ENCODE measurements around the gene SEPTIN11. TPM values are rescaled to one million over a fixed set of nuclear protein-coding genes. Genes with fewer than 3 reads are reported as not detected.

The SEPTIN11 gene
- total RNA-seq, 1 experiment from 2014 or later, result 125 TPM

DNA sequence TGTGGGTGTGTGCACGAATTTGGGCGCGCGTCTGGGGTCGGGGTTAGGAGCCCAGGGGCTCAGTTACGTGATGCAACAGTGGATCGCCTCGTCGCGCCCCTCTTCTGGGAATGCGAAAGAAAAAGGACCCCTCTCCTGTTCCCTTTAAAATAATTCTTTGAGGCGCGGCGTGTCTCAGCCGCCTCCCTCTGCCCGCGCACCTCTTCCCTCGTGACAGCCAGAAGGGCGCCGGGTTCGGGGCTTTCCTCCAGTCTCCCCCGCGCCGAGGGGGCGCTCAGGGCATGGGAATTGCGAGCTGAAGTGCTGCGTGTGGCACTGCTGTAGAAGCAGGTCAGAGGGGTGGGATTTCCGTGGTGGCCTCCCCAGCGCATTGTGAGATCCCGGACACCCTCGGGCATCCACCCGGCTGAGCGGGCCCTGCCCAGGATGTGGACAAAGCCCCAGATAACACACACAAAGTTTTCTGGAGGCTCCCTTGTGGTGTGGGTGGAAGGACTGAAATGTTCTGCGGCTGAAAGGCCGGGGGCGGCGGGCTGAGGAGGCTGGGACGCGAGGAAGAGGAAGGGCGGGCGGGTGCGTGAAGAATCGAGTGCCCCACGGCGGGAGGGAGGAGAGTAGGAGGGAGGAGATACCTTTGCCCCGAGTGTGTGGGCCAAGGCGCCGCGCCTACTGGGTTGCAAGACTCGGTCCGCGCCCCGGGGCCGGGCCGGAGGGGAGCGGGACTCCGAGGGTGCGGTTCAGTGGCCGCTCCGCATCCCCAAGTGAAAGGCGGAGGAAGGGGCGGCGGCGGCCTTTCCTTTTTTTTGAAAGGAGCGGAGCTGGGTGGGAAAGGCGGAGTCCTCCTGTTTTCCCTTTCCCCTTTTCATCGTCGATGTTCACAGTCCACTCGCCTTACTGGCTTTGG is 752 bp downstream of the SEPTIN11 start:
- Mint-ChIP-seq H3K27me3 (ENCODE audit: low read depth) (peaks cover 12% of the 10 kb centered on the region), H3K9me3 (no peaks in the 10 kb centered on the region), H3K27ac (no peak overlapping the region), H3K4me1 (peaks cover 48% of the 10 kb centered on the region), H3K36me3 (no peaks in the 10 kb centered on the region), H3K4me3 (peak overlapping the region; percentile 83)
- POLR2A ChIA-PET, result interaction anchor here (0.8 to 1.1 kb wide), 5 partner anchors 54 to 261 kb away, joined by 3 to 6 read pairs (median 4); no protein-coding TSS in a partner anchor
- ATAC-seq, result peak; percentile 9
- peak; percentile 48 for DNase-seq (ENCODE audit: low spot score)
- no peak for TF ChIP-seq NR3C1 (CRISPR knock-in tag; conservative IDR thresholded peaks at IDR 0.05; ENCODE audit: low read depth)
- TF ChIP-seq, protein P1, sequence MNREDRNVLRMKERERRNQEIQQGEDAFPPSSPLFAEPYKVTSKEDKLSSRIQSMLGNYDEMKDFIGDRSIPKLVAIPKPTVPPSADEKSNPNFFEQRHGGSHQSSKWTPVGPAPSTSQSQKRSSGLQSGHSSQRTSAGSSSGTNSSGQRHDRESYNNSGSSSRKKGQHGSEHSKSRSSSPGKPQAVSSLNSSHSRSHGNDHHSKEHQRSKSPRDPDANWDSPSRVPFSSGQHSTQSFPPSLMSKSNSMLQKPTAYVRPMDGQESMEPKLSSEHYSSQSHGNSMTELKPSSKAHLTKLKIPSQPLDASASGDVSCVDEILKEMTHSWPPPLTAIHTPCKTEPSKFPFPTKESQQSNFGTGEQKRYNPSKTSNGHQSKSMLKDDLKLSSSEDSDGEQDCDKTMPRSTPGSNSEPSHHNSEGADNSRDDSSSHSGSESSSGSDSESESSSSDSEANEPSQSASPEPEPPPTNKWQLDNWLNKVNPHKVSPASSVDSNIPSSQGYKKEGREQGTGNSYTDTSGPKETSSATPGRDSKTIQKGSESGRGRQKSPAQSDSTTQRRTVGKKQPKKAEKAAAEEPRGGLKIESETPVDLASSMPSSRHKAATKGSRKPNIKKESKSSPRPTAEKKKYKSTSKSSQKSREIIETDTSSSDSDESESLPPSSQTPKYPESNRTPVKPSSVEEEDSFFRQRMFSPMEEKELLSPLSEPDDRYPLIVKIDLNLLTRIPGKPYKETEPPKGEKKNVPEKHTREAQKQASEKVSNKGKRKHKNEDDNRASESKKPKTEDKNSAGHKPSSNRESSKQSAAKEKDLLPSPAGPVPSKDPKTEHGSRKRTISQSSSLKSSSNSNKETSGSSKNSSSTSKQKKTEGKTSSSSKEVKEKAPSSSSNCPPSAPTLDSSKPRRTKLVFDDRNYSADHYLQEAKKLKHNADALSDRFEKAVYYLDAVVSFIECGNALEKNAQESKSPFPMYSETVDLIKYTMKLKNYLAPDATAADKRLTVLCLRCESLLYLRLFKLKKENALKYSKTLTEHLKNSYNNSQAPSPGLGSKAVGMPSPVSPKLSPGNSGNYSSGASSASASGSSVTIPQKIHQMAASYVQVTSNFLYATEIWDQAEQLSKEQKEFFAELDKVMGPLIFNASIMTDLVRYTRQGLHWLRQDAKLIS (CRISPR knock-in tag; IDR thresholded peaks at IDR 0.05; ENCODE audit: borderline replicate concordance), result no peak
- TF ChIP-seq MXD4 (CRISPR knock-in tag; IDR thresholded peaks at IDR 0.05; ENCODE audit: borderline replicate concordance), result no peak
- 0 out of 2 replicates have a peak, but pooled peaks have one; percentile 24 for TF ChIP-seq SMAD4 (CRISPR knock-in tag; IDR thresholded peaks at IDR 0.05)
- TF ChIP-seq, protein P2, sequence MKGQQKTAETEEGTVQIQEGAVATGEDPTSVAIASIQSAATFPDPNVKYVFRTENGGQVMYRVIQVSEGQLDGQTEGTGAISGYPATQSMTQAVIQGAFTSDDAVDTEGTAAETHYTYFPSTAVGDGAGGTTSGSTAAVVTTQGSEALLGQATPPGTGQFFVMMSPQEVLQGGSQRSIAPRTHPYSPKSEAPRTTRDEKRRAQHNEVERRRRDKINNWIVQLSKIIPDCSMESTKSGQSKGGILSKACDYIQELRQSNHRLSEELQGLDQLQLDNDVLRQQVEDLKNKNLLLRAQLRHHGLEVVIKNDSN (CRISPR knock-in tag; IDR thresholded peaks at IDR 0.05), result 0 out of 2 replicates have a peak, but pooled peaks have one; percentile 32
- 0 out of 2 replicates have a peak, but pooled peaks have one; percentile 5 for TF ChIP-seq TEAD1 (CRISPR knock-in tag; IDR thresholded peaks at IDR 0.05)
- 0 out of 2 replicates have a peak, but pooled peaks have one; percentile 74 for TF ChIP-seq KAT7 (CRISPR knock-in tag; IDR thresholded peaks at IDR 0.05; ENCODE audit: borderline replicate concordance)
- TF ChIP-seq, protein P3, sequence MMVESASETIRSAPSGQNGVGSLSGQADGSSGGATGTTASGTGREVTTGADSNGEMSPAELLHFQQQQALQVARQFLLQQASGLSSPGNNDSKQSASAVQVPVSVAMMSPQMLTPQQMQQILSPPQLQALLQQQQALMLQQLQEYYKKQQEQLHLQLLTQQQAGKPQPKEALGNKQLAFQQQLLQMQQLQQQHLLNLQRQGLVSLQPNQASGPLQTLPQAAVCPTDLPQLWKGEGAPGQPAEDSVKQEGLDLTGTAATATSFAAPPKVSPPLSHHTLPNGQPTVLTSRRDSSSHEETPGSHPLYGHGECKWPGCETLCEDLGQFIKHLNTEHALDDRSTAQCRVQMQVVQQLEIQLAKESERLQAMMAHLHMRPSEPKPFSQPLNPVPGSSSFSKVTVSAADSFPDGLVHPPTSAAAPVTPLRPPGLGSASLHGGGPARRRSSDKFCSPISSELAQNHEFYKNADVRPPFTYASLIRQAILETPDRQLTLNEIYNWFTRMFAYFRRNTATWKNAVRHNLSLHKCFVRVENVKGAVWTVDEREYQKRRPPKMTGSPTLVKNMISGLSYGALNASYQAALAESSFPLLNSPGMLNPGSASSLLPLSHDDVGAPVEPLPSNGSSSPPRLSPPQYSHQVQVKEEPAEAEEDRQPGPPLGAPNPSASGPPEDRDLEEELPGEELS (CRISPR knock-in tag; IDR thresholded peaks at IDR 0.05), result no peak
- no peak for TF ChIP-seq ZNF138 (CRISPR knock-in tag; conservative IDR thresholded peaks at IDR 0.05)
- peak; percentile 49; the same call in 1 of the 2 replicates for TF ChIP-seq MYBL2 (CRISPR knock-in tag; IDR thresholded peaks at IDR 0.05)
- TF ChIP-seq ZNF416 (CRISPR knock-in tag; IDR thresholded peaks at IDR 0.05), result no peak
- TF ChIP-seq NR2C2 (CRISPR knock-in tag; IDR thresholded peaks at IDR 0.05), result no peak
- TF ChIP-seq, protein P4, sequence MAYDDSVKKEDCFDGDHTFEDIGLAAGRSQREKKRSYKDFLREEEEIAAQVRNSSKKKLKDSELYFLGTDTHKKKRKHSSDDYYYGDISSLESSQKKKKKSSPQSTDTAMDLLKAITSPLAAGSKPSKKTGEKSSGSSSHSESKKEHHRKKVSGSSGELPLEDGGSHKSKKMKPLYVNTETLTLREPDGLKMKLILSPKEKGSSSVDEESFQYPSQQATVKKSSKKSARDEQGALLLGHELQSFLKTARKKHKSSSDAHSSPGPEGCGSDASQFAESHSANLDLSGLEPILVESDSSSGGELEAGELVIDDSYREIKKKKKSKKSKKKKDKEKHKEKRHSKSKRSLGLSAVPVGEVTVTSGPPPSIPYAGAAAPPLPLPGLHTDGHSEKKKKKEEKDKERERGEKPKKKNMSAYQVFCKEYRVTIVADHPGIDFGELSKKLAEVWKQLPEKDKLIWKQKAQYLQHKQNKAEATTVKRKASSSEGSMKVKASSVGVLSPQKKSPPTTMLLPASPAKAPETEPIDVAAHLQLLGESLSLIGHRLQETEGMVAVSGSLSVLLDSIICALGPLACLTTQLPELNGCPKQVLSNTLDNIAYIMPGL (CRISPR knock-in tag; IDR thresholded peaks at IDR 0.05), result no peak; the same call in 1 of the 2 replicates
- no peak for TF ChIP-seq JAZF1 (CRISPR knock-in tag; IDR thresholded peaks at IDR 0.05)
- CTCF ChIA-PET, result interaction anchor here (0.8 to 1.7 kb wide), 5 partner anchors 53 to 102 kb away, joined by 3 to 5 read pairs (median 3); partner anchors contain the start of gene SOWAHB
